Mesothelial cell of epicardium (in vitro differentiated cells): ENCODE results near the gene DMRT2. TPM values are rescaled to one million over a fixed set of nuclear protein-coding genes. Genes with fewer than 3 reads are reported as not detected.

ENCODE experiments used
- DNase-seq, 2 experiments: peaks; one replicate each; pipeline ENCODE4 v3.0.0; 2021; ENCODE audit warnings: low spot score in 2 of 2; ENCODE audit not compliant: unreplicated experiment in 2 of 2
- H3K27ac Mint-ChIP-seq: 2 replicates; pipeline ENCODE4 v1.8.0; 2021; ENCODE audit warnings: mixed read lengths
- H3K27me3 Mint-ChIP-seq: 2 replicates; pipeline ENCODE4 v1.8.0; 2021; ENCODE audit warnings: low read depth, mixed read lengths
- H3K36me3 Mint-ChIP-seq: 2 replicates; pipeline ENCODE4 v1.8.0; 2021; ENCODE audit warnings: mixed read lengths
- H3K4me1 Mint-ChIP-seq: 2 replicates; pipeline ENCODE4 v1.8.0; 2021; ENCODE audit warnings: mixed read lengths
- H3K4me3 Mint-ChIP-seq: 2 replicates; pipeline ENCODE4 v1.8.0; 2021; ENCODE audit warnings: mild to moderate bottlenecking, moderate library complexity, mixed read lengths
- H3K9me3 Mint-ChIP-seq: 2 replicates; pipeline ENCODE4 v1.8.0; 2021; ENCODE audit warnings: mixed read lengths
- CTCF ChIP-seq: fragments of 200-600 bp; sonication (generic); IDR thresholded peaks from one replicate; pipeline ENCODE4 v1.5.0; 2021; ENCODE audit warnings: antibody characterized with exemption; ENCODE audit not compliant: unreplicated experiment
- total RNA-seq: library from RNA; stranded (reverse); gene quantifications from 3 replicates; pipeline ENCODE4 v1.2.1, GENCODE V29; 2021

Gene DMRT2
- 0.45 to 0.47 TPM (median 0.47 TPM) in 3 replicates for total RNA-seq

GRCh38 chr9:1050125-1050895, at the start of gene DMRT2:
Gene DMRT2, plus strand, starts transcription at chr9:1050357. Its CDS starts 1,257 bp downstream, at chr9:1051614.
- DNase-seq, result peak; percentile 84 to 90
- Mint-ChIP-seq H3K4me3 (peak within 1 kb of the TSS; percentile 55), H3K27me3 (peaks cover 96% of the 10 kb centered on the region), H3K27ac (peak within 1 kb of the TSS; percentile 24), H3K4me1 (peaks cover 37% of the 10 kb centered on the region), H3K9me3 (no peaks in the 10 kb centered on the region), H3K36me3 (peaks cover 4% of the 10 kb centered on the region)
- no peak for TF ChIP-seq CTCF

DNA sequence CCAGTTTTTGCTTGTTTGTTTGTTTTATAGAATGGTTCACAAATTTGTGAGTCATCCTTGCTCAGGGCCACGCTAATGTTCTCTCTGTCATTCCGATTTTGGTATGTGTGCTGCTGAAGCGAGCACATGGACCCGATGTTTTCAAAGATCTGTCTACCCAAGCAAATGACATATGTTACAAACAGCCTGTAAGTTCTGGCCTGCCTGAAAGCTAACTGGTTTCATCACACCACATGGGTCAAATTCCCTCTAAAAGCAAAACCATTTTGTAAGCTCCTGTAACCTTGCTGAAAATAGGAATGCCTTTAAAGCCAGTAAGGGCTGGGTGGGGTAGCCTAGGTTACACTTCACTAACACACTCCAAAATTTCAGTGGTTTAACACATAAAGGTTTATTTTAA, 48.3 kb upstream of the DMRT2 start:
- no peak overlapping the region for H3K27ac Mint-ChIP-seq
- H3K4me3 Mint-ChIP-seq, result no peak overlapping the region
- H3K36me3 Mint-ChIP-seq, result no peaks in the 10 kb centered on the region
- H3K4me1 Mint-ChIP-seq, result no peaks in the 10 kb centered on the region
- H3K9me3 Mint-ChIP-seq, result no peaks in the 10 kb centered on the region
- DNase-seq, result no peak
- peaks cover 2% of the 10 kb centered on the region for H3K27me3 Mint-ChIP-seq
- TF ChIP-seq CTCF, result no peak

DNA sequence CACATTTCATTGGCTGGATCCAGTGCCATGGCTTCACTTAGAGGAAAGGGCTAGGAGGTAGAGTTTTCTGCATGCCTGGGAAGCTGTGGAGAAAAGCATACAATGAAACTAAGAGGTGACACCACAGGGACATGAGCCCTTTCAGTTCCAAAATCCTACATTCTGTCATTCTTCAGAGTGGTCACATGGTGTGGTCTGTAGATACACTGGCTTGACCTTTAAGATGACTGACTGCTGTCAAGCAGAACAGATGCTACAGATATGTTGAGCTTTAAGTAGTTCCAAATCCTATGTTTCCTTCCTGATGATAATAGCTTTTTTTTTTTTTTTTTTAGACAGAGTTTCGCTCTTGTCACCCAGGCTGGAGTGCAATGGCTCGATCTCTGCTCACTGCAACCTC, 47.5 kb upstream of the DMRT2 start:
- Mint-ChIP-seq H3K4me3 (no peak overlapping the region), H3K9me3 (no peaks in the 10 kb centered on the region), H3K36me3 (no peaks in the 10 kb centered on the region), H3K27me3 (peaks cover 2% of the 10 kb centered on the region), H3K27ac (no peak overlapping the region), H3K4me1 (no peaks in the 10 kb centered on the region)
- no peak for DNase-seq
- TF ChIP-seq CTCF, result no peak

- H3K36me3 Mint-ChIP-seq, result no peaks in the 10 kb centered on the region
- no peaks in the 10 kb centered on the region for H3K9me3 Mint-ChIP-seq
- H3K27me3 Mint-ChIP-seq, result peaks cover 15% of the 10 kb centered on the region
- no peak overlapping the region for H3K4me3 Mint-ChIP-seq
- DNase-seq, result no peak
- peak; percentile 19 for TF ChIP-seq CTCF
- no peak overlapping the region for H3K27ac Mint-ChIP-seq
- peaks cover 2% of the 10 kb centered on the region for H3K4me1 Mint-ChIP-seq
Observed at GRCh38 chr9:1005043-1005667, 45.0 kb upstream of the DMRT2 start.

- no peaks in the 10 kb centered on the region for H3K9me3 Mint-ChIP-seq
- no peak overlapping the region for H3K4me3 Mint-ChIP-seq
- H3K27me3 Mint-ChIP-seq, result peaks cover 15% of the 10 kb centered on the region
- H3K4me1 Mint-ChIP-seq, result peaks cover 2% of the 10 kb centered on the region
- no peak for DNase-seq
- no peak for TF ChIP-seq CTCF
- H3K36me3 Mint-ChIP-seq, result no peaks in the 10 kb centered on the region
- H3K27ac Mint-ChIP-seq, result no peak overlapping the region
Observed at GRCh38 chr9:1007312-1007711, 42.8 kb upstream of the DMRT2 start.
